GM04503 (cell line): ENCODE measurements around the gene RAB3C.

Source experiments
- DNase-seq: peaks from one replicate; pipeline ENCODE4 v3.0.0-alpha.2; 2012; ENCODE audit warnings: low read depth

The RAB3C gene

GRCh38 chr5:58886315-58887207 is 303.7 kb downstream of the RAB3C start:
- DNase-seq: no peak

GRCh38 chr5:58887311-58887710 is 304.4 kb downstream of the RAB3C start:
- no peak for DNase-seq

GRCh38 chr5:58887721-58888409 is 305.0 kb downstream of the RAB3C start:
- no peak for DNase-seq

- DNase-seq: no peak
Measured at GRCh38 chr5:58890265-58890664, 307.4 kb downstream of the RAB3C start.

- no peak for DNase-seq
Measured at GRCh38 chr5:58890701-58891085, 307.8 kb downstream of the RAB3C start.

GRCh38 chr5:58891086-58891970 is 308.5 kb downstream of the RAB3C start:
- DNase-seq: peak; percentile 27

- DNase-seq: no peak
Measured at GRCh38 chr5:58891971-58892343, 309.1 kb downstream of the RAB3C start.

- no peak for DNase-seq
Measured at GRCh38 chr5:58893551-58893950, 310.7 kb downstream of the RAB3C start.

GRCh38 chr5:58898006-58898405 is 315.1 kb downstream of the RAB3C start:
- no peak for DNase-seq

- no peak for DNase-seq
Measured at GRCh38 chr5:58898538-58898937, 315.7 kb downstream of the RAB3C start.

- no peak for DNase-seq
Measured at GRCh38 chr5:58901271-58901670, 318.4 kb downstream of the RAB3C start.

- DNase-seq: no peak
Measured at GRCh38 chr5:58902305-58902704, 319.4 kb downstream of the RAB3C start.

- DNase-seq: no peak
Measured at GRCh38 chr5:58902765-58903164, 319.9 kb downstream of the RAB3C start.

- DNase-seq: no peak
Measured at GRCh38 chr5:58904737-58905136, 321.9 kb downstream of the RAB3C start.

GRCh38 chr5:58905944-58906343 is 323.1 kb downstream of the RAB3C start:
- DNase-seq: no peak
